ENCODE results near the gene RAB37. TPM values are rescaled to one million over a fixed set of nuclear protein-coding genes. Genes with fewer than 3 reads are reported as not detected.

RAB37 gene
- total and polyA plus RNA-seq, 9 of the 15 experiments (the other 6 are each of a cell fraction or from before 2014, with no cell fraction given): 0.03 to 0.27 (median 0.11) TPM; not detected in 4

DNA sequence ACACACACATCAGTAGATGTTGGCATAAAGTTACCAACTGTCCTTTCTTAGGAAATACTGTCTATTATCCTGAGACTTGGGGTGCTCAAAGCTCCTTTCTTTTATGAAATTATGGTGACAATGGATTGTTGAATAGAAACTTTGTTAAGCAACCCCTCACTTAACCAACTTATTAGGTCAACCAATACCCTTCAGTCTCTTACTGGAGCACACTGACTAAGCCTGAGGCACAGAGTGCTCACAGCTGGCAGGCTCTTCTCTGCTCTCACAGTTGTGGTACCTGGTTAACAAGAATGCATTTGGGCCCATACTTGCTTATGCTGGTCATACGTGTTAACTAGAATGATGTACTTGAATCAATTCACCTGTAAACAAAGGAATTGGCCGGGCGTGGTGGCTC is 49.2 kb upstream of the RAB37 start (continued):
- TF ChIP-seq FIP1L1 (IDR thresholded peaks at IDR 0.05; ENCODE audit: low read depth, low read length, poor library complexity, severe bottlenecking) (no peak), BRD4 (IDR thresholded peaks at IDR 0.05) (no peak), STAT5B (CRISPR knock-in tag; IDR thresholded peaks at IDR 0.05) (no peak)
- TF ChIP-seq, protein P1, sequence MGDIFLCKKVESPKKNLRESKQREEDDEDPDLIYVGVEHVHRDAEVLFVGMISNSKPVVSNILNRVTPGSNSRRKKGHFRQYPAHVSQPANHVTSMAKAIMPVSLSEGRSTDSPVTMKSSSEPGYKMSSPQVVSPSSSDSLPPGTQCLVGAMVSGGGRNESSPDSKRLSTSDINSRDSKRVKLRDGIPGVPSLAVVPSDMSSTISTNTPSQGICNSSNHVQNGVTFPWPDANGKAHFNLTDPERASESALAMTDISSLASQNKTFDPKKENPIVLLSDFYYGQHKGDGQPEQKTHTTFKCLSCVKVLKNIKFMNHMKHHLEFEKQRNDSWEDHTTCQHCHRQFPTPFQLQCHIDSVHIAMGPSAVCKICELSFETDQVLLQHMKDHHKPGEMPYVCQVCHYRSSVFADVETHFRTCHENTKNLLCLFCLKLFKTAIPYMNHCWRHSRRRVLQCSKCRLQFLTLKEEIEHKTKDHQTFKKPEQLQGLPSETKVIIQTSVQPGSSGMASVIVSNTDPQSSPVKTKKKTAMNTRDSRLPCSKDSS (IDR thresholded peaks at IDR 0.05; ENCODE audit: low read depth, partially characterized antibody): no peak
- TF ChIP-seq, protein P2, sequence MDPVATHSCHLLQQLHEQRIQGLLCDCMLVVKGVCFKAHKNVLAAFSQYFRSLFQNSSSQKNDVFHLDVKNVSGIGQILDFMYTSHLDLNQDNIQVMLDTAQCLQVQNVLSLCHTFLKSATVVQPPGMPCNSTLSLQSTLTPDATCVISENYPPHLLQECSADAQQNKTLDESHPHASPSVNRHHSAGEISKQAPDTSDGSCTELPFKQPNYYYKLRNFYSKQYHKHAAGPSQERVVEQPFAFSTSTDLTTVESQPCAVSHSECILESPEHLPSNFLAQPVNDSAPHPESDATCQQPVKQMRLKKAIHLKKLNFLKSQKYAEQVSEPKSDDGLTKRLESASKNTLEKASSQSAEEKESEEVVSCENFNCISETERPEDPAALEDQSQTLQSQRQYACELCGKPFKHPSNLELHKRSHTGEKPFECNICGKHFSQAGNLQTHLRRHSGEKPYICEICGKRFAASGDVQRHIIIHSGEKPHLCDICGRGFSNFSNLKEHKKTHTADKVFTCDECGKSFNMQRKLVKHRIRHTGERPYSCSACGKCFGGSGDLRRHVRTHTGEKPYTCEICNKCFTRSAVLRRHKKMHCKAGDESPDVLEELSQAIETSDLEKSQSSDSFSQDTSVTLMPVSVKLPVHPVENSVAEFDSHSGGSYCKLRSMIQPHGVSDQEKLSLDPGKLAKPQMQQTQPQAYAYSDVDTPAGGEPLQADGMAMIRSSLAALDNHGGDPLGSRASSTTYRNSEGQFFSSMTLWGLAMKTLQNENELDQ (CRISPR knock-in tag; IDR thresholded peaks at IDR 0.05; ENCODE audit: borderline replicate concordance): no peak

DNA sequence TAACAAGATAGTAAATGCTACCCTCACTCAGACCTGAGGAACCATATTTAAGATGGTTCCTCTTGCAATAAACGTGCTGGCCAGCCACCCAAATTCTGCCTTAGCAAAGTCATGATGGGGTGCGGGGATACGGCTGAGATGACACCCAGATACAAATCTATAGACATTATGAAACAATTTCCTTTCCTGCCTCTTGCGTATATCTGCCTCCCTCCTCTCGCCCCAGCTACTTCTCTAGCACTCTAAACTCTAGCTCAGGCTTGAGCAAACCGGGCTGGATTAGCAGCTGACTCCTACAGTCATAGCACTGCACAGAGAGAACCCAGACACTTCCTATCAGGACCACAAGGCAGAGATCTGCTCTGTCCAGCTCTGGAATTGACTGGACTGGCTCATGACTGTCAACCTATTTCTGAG is 46.6 kb upstream of the RAB37 start:
- Histone ChIP-seq H3K4me3 (no peak overlapping the region), H3K27me3 (ENCODE audit: control insufficient read depth in 2 of 2, insufficient read depth in 2 of 2, low read length in 2 of 2) (peaks cover 13 to 47% of the 10 kb centered on the region in 2 experiments; a peak in 4 of 5 replicates), H3K9me1 (ENCODE audit: control insufficient read depth, insufficient read depth, low read length) (no peaks in the 10 kb centered on the region), H3K4me1 (replicated peaks in 1 of 2; ENCODE audit: control insufficient read depth in 2 of 2, insufficient read depth in 2 of 2, low read length in 2 of 2) (no peaks in the 10 kb centered on the region), H3K36me3 (ENCODE audit: control insufficient read depth, insufficient read depth, low read length) (no peaks in the 10 kb centered on the region), H3K9me3 (replicated peaks; ENCODE audit: control insufficient read depth, insufficient read depth, low read depth, low read length) (no peaks in the 10 kb centered on the region), H2AFZ (ENCODE audit: low read depth, low read length) (no peak overlapping the region), H4K20me1 (replicated peaks; ENCODE audit: control insufficient read depth, insufficient read depth, low read length) (no peaks in the 10 kb centered on the region; the same call in 1 of the 2 replicates), H3K9ac (ENCODE audit: insufficient read depth in 1 of 2, low read depth in 2 of 2, low read length in 2 of 2) (no peak overlapping the region), H3K79me2 (ENCODE audit: control insufficient read depth, insufficient read depth, low read length) (no peaks in the 10 kb centered on the region), H3K4me2 (ENCODE audit: insufficient read depth, low read length) (no peak overlapping the region), H3K27ac (ENCODE audit: extremely low read depth, low read depth, low read length) (no peak overlapping the region)
- no peak for TF ChIP-seq NFIC (IDR thresholded peaks at IDR 0.05)
- no peak for TF ChIP-seq SRF (CRISPR knock-in tag; IDR thresholded peaks at IDR 0.05)
- TF ChIP-seq, protein P3, sequence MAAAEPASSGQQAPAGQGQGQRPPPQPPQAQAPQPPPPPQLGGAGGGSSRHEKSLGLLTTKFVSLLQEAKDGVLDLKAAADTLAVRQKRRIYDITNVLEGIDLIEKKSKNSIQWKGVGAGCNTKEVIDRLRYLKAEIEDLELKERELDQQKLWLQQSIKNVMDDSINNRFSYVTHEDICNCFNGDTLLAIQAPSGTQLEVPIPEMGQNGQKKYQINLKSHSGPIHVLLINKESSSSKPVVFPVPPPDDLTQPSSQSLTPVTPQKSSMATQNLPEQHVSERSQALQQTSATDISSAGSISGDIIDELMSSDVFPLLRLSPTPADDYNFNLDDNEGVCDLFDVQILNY (CRISPR knock-in tag; IDR thresholded peaks at IDR 0.05): no peak
- no peak for TF ChIP-seq MYNN (IDR thresholded peaks at IDR 0.05)
- TF ChIP-seq MYNN (CRISPR knock-in tag; IDR thresholded peaks at IDR 0.05): no peak
- TF ChIP-seq C11orf30 (IDR thresholded peaks at IDR 0.05; ENCODE audit: low read depth): no peak
- in situ Hi-C loops (cut with MboI): no loop called here
- DNase-seq (ENCODE audit: extremely low read depth in 1 of 4, low spot score in 3 of 4) (no peak), ATAC-seq (no peak; the same call in 2 of the 3 replicates), FAIRE-seq (no peak)
- ChIA-PET CTCF (ENCODE audit: low intra/inter-chr PET ratio) (no interaction called here), POLR2A (no interaction called here)
- 0% methylated on average over 6 of the region's 6 CpGs for WGBS (ENCODE audit: insufficient coverage, low coverage, missing lambda C conversion rate)
- no TSS peak for BruUV-seq (replicated peaks)
- intact Hi-C loops (cut with micrococcal nuclease): no loop called here

Measured in K562 (cell line).